Tibial nerve (tissue), 4 donors: ENCODE data around the gene NDEL1. TPM values are rescaled to one million over a fixed set of nuclear protein-coding genes. Genes with fewer than 3 reads are reported as not detected.

Experiments used
- DNase-seq, 2 donors: peaks; one replicate each; pipeline ENCODE4 v3.0.0-alpha.2; 2019; ENCODE audit warnings: low spot score in 2 of 2
- H3K27ac ChIP-seq, 4 donors: fragments of 200-600 bp; sonication (generic) in 3 of 4; one replicate each; pipeline ENCODE4 v1.5.1; 2017 to 2019; ENCODE audit warnings: mild to moderate bottlenecking in 1 of 4
- H3K27me3 ChIP-seq, 2 donors: fragments of 200-600 bp; sonication (generic) in 1 of 2; one replicate each; pipeline versions ENCODE4 v1.5.1 to v1.6.0; 2017 to 2019
- H3K36me3 ChIP-seq, 3 donors: fragments of 200-600 bp; sonication (generic); one replicate each; pipeline ENCODE4 v1.5.1; 2018 to 2019
- H3K4me1 ChIP-seq, 4 donors: fragments of 200-600 bp; sonication (generic) in 3 of 4; one replicate each; pipeline ENCODE4 v1.5.1; 2017 to 2019
- H3K4me3 ChIP-seq, 4 donors: fragments of 200-600 bp; sonication (generic) in 3 of 4; one replicate each; pipeline ENCODE4 v1.5.1; 2017 to 2019; ENCODE audit warnings: mild to moderate bottlenecking in 1 of 4, moderate library complexity in 1 of 4
- H3K9me3 ChIP-seq, 4 donors: fragments of 200-600 bp; sonication (generic) in 3 of 4; one replicate each; pipeline ENCODE4 v1.5.1; 2017 to 2019
- EP300 ChIP-seq, 2 donors: sonication (generic); formaldehyde crosslinking; IDR thresholded peaks; one replicate each; pipeline ENCODE4 v1.6.1; 2017; ENCODE audit warnings: antibody characterized with exemption in 2 of 2, mild to moderate bottlenecking in 1 of 2
- POLR2A ChIP-seq, 2 donors: fragments of 450-650 bp; IDR thresholded peaks; one replicate each; pipeline ENCODE4 v1.6.1; 2017; ENCODE audit warnings: antibody characterized with exemption in 2 of 2, mild to moderate bottlenecking in 2 of 2, moderate library complexity in 2 of 2
- WGBS, 2 donors: methylation state at CpG; one replicate each; pipeline ENCODE4 v1.1.5; 2018; 5-methylcytosine and 5-hydroxymethylcytosine counted together
- total RNA-seq, 4 donors: library from RNA; depleted of rRNA; stranded (reverse); fragments of >200 nt; gene quantifications; one replicate each; pipeline ENCODE4 v1.1.0, GENCODE V29; 2016
- TF ChIP-seq, protein P1 (sequence below), 5 experiments: fragments of 200-600 bp in 3 of 5; fragments of 450-650 bp in 2 of 5; sonication (generic) in 3 of 5; IDR thresholded peaks; one replicate each; pipeline ENCODE4 v1.5.1; 2016 to 2019; ENCODE audit warnings: antibody characterized with exemption in 5 of 5, mild to moderate bottlenecking in 3 of 5, moderate library complexity in 2 of 5

Gene NDEL1
- total RNA-seq, 4 donors from 2014 or later, result 63.6 to 102 (median 84.1) TPM

DNA sequence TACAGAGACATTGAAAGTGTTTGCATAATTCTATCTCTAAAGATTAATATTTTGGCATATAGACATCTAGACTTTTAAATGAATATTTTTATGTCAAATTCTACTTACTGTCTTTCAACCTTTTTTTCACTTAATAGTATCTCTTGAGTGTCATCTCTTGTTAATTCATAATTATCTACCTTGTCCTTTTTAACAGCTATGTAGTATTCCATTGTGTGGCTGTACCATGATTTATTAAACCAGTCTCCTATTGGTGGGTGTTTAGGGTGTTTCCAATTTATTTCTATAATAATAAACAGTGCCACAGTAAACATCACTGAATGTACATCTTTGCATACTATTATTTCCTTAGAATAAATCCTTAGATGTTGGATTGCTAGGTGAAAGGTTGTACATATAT is 21.7 kb upstream of the NDEL1 start:
- H3K9me3 ChIP-seq, result no peaks in the 10 kb centered on the region
- TF ChIP-seq POLR2A (IDR thresholded peaks at IDR 0.05), result no peak
- TF ChIP-seq, protein P1, sequence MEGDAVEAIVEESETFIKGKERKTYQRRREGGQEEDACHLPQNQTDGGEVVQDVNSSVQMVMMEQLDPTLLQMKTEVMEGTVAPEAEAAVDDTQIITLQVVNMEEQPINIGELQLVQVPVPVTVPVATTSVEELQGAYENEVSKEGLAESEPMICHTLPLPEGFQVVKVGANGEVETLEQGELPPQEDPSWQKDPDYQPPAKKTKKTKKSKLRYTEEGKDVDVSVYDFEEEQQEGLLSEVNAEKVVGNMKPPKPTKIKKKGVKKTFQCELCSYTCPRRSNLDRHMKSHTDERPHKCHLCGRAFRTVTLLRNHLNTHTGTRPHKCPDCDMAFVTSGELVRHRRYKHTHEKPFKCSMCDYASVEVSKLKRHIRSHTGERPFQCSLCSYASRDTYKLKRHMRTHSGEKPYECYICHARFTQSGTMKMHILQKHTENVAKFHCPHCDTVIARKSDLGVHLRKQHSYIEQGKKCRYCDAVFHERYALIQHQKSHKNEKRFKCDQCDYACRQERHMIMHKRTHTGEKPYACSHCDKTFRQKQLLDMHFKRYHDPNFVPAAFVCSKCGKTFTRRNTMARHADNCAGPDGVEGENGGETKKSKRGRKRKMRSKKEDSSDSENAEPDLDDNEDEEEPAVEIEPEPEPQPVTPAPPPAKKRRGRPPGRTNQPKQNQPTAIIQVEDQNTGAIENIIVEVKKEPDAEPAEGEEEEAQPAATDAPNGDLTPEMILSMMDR (IDR thresholded peaks at IDR 0.05), result no peak
- TF ChIP-seq EP300 (IDR thresholded peaks at IDR 0.05), result no peak
- H3K27me3 ChIP-seq, result no peaks in the 10 kb centered on the region
- no peak overlapping the region for H3K27ac ChIP-seq
- H3K36me3 ChIP-seq, result no peaks in the 10 kb centered on the region
- H3K4me1 ChIP-seq, result peaks cover 0 to 10% (median 0%) of the 10 kb centered on the region in 4 donors
- no peak overlapping the region for H3K4me3 ChIP-seq
- DNase-seq, result no peak

DNA sequence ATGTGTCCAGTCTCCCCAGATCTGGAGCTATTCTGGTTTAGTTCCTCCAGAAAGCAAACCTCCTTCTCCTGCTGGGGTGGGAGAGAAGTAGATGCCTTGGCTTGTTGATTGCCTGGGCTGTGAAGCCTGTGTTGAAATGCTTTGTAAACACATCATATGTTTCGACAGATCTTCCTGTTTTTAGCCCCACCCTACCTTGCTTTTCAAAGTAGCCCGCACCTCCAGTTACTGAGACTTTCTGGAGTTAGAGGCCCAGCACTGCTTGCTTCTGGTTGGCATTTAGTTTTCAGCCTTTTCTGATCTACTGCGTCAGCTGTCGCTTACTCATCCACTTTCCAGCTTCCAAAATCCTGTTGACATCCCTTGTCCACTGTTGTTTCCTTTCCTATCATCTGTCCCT is 17.9 kb upstream of the NDEL1 start:
- peaks cover 0 to 12% (median 10%) of the 10 kb centered on the region in 4 donors for H3K4me1 ChIP-seq
- H3K4me3 ChIP-seq, result no peak overlapping the region
- no peak overlapping the region for H3K27ac ChIP-seq
- H3K9me3 ChIP-seq, result no peaks in the 10 kb centered on the region
- H3K27me3 ChIP-seq, result no peaks in the 10 kb centered on the region
- TF ChIP-seq, protein P1 (IDR thresholded peaks at IDR 0.05), result no peak
- TF ChIP-seq POLR2A (IDR thresholded peaks at IDR 0.05) (no peak), EP300 (IDR thresholded peaks at IDR 0.05) (no peak)
- H3K36me3 ChIP-seq, result no peaks in the 10 kb centered on the region
- no peak for DNase-seq
- WGBS, 2 donors, result 91 to 92% methylated on average over 4 of the region's 4 CpGs

DNA sequence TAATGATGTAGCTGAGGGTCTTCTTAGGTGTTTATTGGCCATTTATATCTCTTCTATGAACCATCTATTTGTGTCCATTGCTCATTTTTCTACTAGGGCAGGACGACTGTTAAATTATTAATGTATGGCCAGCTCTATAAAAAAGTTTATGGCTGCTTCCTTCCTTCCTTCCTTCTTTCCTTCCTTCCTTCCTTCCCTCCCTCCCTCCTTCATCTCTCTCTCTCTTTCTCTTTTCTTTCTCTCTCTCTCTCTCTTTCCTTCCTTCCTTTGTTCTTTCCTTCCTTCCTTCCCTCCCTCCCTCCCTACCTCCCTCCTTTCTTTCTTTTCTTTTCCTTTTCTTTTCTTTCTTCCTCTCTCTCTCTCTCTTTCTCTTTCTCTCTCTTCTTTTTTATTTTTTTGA is 17.2 kb upstream of the NDEL1 start:
- Histone ChIP-seq H3K36me3 (no peaks in the 10 kb centered on the region), H3K4me3 (no peak overlapping the region), H3K4me1 (peaks cover 0 to 12% (median 10%) of the 10 kb centered on the region in 4 donors), H3K27ac (no peak overlapping the region), H3K9me3 (no peaks in the 10 kb centered on the region), H3K27me3 (no peaks in the 10 kb centered on the region)
- DNase-seq, result no peak
- WGBS, 2 donors, result 55 to 56% methylated on average over 1 of the region's 1 CpG
- TF ChIP-seq, protein P1 (IDR thresholded peaks at IDR 0.05), result no peak
- no peak for TF ChIP-seq EP300 (IDR thresholded peaks at IDR 0.05)
- TF ChIP-seq POLR2A (IDR thresholded peaks at IDR 0.05), result no peak

DNA sequence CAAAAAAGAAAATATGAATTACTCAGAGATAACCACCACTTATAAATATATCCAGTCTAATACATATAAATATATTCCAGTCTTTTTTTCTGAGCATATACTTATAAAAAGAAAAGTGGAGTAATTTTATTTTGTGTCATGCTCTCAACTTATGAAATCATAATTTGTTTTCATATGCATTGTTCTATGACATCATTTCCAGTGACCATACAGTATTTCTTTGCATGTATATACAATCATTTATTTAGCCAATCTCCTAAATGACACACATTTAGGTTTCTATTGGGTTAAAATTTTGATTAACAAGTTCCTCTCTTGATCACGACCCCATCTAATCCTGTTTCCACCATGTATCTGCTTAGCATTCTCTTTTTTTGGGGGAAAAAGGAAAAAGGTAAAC is 16.4 kb upstream of the NDEL1 start:
- Histone ChIP-seq H3K36me3 (no peaks in the 10 kb centered on the region), H3K4me3 (no peak overlapping the region), H3K9me3 (no peaks in the 10 kb centered on the region), H3K4me1 (peaks cover 0 to 12% (median 10%) of the 10 kb centered on the region in 4 donors), H3K27ac (no peak overlapping the region), H3K27me3 (no peaks in the 10 kb centered on the region)
- DNase-seq, result no peak
- 40 to 44% methylated on average over 1 of the region's 1 CpG for WGBS, 2 donors
- TF ChIP-seq EP300 (IDR thresholded peaks at IDR 0.05) (no peak), POLR2A (IDR thresholded peaks at IDR 0.05) (no peak)
- TF ChIP-seq, protein P1 (IDR thresholded peaks at IDR 0.05), result no peak

DNA sequence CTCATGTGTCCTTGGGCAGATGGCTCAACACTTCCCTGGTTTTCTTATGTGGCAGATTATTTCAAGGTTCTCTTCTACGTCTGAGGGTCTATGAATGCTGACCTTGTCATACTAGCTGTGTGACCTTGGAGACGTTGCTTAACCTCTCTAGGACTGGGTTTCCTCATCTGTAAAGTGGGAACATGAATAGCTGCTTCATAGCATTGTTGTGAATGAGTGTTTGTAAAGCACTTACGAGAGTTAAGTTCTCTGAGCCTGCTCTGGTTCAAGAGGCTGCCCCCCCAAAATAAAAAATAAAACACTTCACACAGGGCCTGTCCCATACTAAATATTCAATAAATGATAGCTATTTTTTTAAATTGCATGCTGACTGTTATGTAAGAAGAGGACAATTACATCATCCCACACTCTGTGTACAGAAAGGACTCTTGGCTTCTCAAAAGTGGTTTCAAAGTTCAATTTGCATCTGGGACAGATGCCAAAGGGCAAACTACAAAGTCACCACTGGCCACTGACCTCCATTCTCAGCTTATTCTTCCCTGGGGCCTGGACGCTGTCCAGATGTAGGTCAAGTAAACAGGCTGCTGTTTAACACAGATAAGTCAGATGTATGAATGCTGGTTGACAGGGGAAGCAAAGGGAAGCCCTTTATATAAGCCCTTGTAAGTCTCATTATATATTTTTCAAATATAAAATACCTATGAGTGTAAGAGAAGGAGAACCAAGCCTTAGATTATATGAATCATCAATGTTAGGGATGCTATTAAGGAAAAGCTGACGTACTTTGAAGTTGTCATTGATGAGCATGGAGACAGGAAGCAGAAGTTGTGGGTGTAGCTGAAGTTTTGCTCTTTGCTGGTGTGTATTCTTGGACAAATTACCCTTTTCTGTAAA is 15.4 kb upstream of the NDEL1 start:
- Histone ChIP-seq H3K9me3 (no peaks in the 10 kb centered on the region), H3K27me3 (no peaks in the 10 kb centered on the region), H3K4me1 (peaks cover 0 to 12% (median 10%) of the 10 kb centered on the region in 4 donors), H3K36me3 (no peaks in the 10 kb centered on the region), H3K4me3 (no peak overlapping the region), H3K27ac (peak overlapping the region in 1 of 4 donors; percentile 64)
- WGBS, 2 donors, result 10 to 15% methylated on average over 5 of the region's 5 CpGs
- peak in 1 of 2 donors; percentile 50 for DNase-seq
- peak in 1 of 2 donors; percentile 67 for TF ChIP-seq EP300 (IDR thresholded peaks at IDR 0.05)
- TF ChIP-seq, protein P1 (IDR thresholded peaks at IDR 0.05), result no peak
